GM11168 (cell line): ENCODE measurements around the gene EFL1.
"Not testable (repeated sequence)": the region's sequence is repeated elsewhere in the genome, so short reads cannot be mapped to it uniquely, and the experiment has no call there.

ENCODE experiments used
- in situ Hi-C: fragments of 300-500 bp; cut with MboI; formaldehyde crosslinking; loops from one replicate; pipeline ENCODE4 v1.12.0; 2022; ENCODE audit warnings: low sequenced_read_pairs; ENCODE audit not compliant: unreplicated experiment

The EFL1 gene

GRCh38 chr15:82262422-82263026 is at the start of gene EFL1, which contains the start of gene SAXO2:
Gene EFL1, minus strand, starts transcription at chr15:82262734. Its CDS starts 956 bp downstream, at chr15:82261778.
Gene SAXO2, plus strand, starts transcription at chr15:82262818. Its CDS starts 62 bp downstream, at chr15:82262880.
- in situ Hi-C loops: no loop called here

- in situ Hi-C loops: not testable (repeated sequence)
Observed at GRCh38 chr15:82311321-82311720, 48.8 kb upstream of the EFL1 start.

- in situ Hi-C loops: no loop called here
Observed at GRCh38 chr15:82309802-82310201, 47.3 kb upstream of the EFL1 start.

GRCh38 chr15:82307714-82308081 is 45.2 kb upstream of the EFL1 start:
- in situ Hi-C loops: no loop called here

GRCh38 chr15:82306791-82307713 is 44.5 kb upstream of the EFL1 start:
- in situ Hi-C loops: no loop called here

- in situ Hi-C loops: no loop called here
Observed at GRCh38 chr15:82305621-82306048, 43.1 kb upstream of the EFL1 start.

GRCh38 chr15:82304778-82305090 is 42.2 kb upstream of the EFL1 start:
- in situ Hi-C loops: no loop called here

GRCh38 chr15:82303956-82304777 is 41.6 kb upstream of the EFL1 start:
- in situ Hi-C loops: no loop called here

GRCh38 chr15:82301296-82302016 is 38.9 kb upstream of the EFL1 start:
- in situ Hi-C loops: no loop called here

- in situ Hi-C loops: no loop called here
Observed at GRCh38 chr15:82300883-82301282, 38.3 kb upstream of the EFL1 start.

- in situ Hi-C loops: not testable (repeated sequence)
Observed at GRCh38 chr15:82300326-82300725, 37.8 kb upstream of the EFL1 start.

- in situ Hi-C loops: not testable (repeated sequence)
Observed at GRCh38 chr15:82299511-82299914, 37.0 kb upstream of the EFL1 start.

GRCh38 chr15:82298520-82298919 is 36.0 kb upstream of the EFL1 start:
- in situ Hi-C loops: no loop called here

GRCh38 chr15:82298032-82298431 is 35.5 kb upstream of the EFL1 start:
- in situ Hi-C loops: no loop called here

GRCh38 chr15:82297546-82297945 is 35.0 kb upstream of the EFL1 start:
- in situ Hi-C loops: no loop called here

GRCh38 chr15:82294061-82294690 is 31.6 kb upstream of the EFL1 start:
- in situ Hi-C loops: no loop called here

GRCh38 chr15:82292271-82292670 is 29.7 kb upstream of the EFL1 start:
- in situ Hi-C loops: no loop called here

GRCh38 chr15:82288202-82288601 is 25.7 kb upstream of the EFL1 start:
- in situ Hi-C loops: loop anchor here (10.0 kb wide), 1 partner anchor 1767 kb away; no protein-coding TSS in a partner anchor

GRCh38 chr15:82286475-82286874 is 23.9 kb upstream of the EFL1 start:
- in situ Hi-C loops: loop anchor here (10.0 kb wide), 1 partner anchor 1768 kb away; no protein-coding TSS in a partner anchor
